22Rv1 (cell line): ENCODE measurements around the gene GSK3B.

Experiments used
- H3K27ac ChIP-seq: fragments of 450-650 bp; 2 replicates; pipeline ENCODE4 v1.5.1; 2017
- CTCF ChIP-seq: fragments of 450-650 bp; IDR thresholded peaks from 2 replicates; pipeline ENCODE4 v1.5.1; 2017; ENCODE audit warnings: mild to moderate bottlenecking
- ZFX ChIP-seq: fragments of 450-650 bp; IDR thresholded peaks from 2 replicates; pipeline ENCODE4 v1.6.1; 2017; ENCODE audit warnings: antibody characterized with exemption, borderline replicate concordance

GSK3B gene

GRCh38 chr3:120070263-120070981, 23.8 kb downstream of the GSK3B start:
- TF ChIP-seq CTCF = no peak
- no peak for TF ChIP-seq ZFX
- peak overlapping the region; percentile 4 for H3K27ac ChIP-seq

- no peak overlapping the region for H3K27ac ChIP-seq
These were observed 27.2 kb downstream of the GSK3B start for GRCh38 chr3:120067083-120067482.

GRCh38 chr3:120066634-120067033, 27.6 kb downstream of the GSK3B start:
- TF ChIP-seq ZFX (no peak), CTCF (no peak)
- H3K27ac ChIP-seq = no peak overlapping the region

More at GRCh38 chr3:120067083-120067482, 27.2 kb downstream of the GSK3B start:
- TF ChIP-seq CTCF (no peak), ZFX (no peak)

- TF ChIP-seq CTCF = no peak
- TF ChIP-seq ZFX = no peak
- no peak overlapping the region for H3K27ac ChIP-seq
These were observed 29.6 kb downstream of the GSK3B start for GRCh38 chr3:120064641-120065040.

GRCh38 chr3:120062474-120062873, 31.8 kb downstream of the GSK3B start:
- no peak for TF ChIP-seq ZFX
- TF ChIP-seq CTCF = no peak
- H3K27ac ChIP-seq = no peak overlapping the region

GRCh38 chr3:120059081-120059864, 35.0 kb downstream of the GSK3B start:
- H3K27ac ChIP-seq = no peak overlapping the region
- TF ChIP-seq ZFX (no peak), CTCF (no peak)

- H3K27ac ChIP-seq = no peak overlapping the region
- TF ChIP-seq CTCF (no peak), ZFX (no peak)
These were observed 36.6 kb downstream of the GSK3B start for GRCh38 chr3:120057626-120058025.
